Astrocyte (in vitro differentiated cells and primary cell): ENCODE measurements around the gene MAST1. TPM values are rescaled to one million over a fixed set of nuclear protein-coding genes. Genes with fewer than 3 reads are reported as not detected.
"Not testable (repeated sequence)": the region's sequence is repeated elsewhere in the genome, so short reads cannot be mapped to it uniquely, and the experiment has no call there.

Experiments
- DNase-seq: peaks from one replicate; pipeline ENCODE4 v3.0.0-alpha.2; 2010; ENCODE audit warnings: low read depth
- FAIRE-seq: peaks from 2 replicates; lab custom pipeline; 2011; peaks lifted over from hg19 to GRCh38; lab: Jason Lieb, UNC
- H2AFZ ChIP-seq: 2 replicates; pipeline ENCODE4 v1.6.0; 2012; ENCODE audit warnings: low read depth, low read length, inconsistent platforms
- H3K27ac ChIP-seq: 2 replicates; pipeline ENCODE4 v1.5.1; 2011; ENCODE audit warnings: low read depth, low read length, inconsistent platforms
- H3K27me3 ChIP-seq: 2 replicates; pipeline ENCODE4 v1.6.0; 2011; ENCODE audit warnings: low read length, inconsistent platforms; ENCODE audit not compliant: insufficient read depth
- H3K36me3 ChIP-seq: 2 replicates; pipeline ENCODE4 v1.5.1; 2011; ENCODE audit warnings: low read length, inconsistent platforms; ENCODE audit not compliant: insufficient read depth
- H3K4me1 ChIP-seq: 2 replicates; pipeline ENCODE4 v1.5.1; 2011; ENCODE audit warnings: low read length, inconsistent platforms; ENCODE audit not compliant: insufficient read depth
- H3K4me2 ChIP-seq: 2 replicates; pipeline ENCODE4 v1.6.0; 2012; ENCODE audit warnings: low read length, inconsistent platforms
- H3K4me3 ChIP-seq: 2 replicates; pipeline ENCODE4 v1.5.1; 2011; ENCODE audit warnings: low read depth, mild to moderate bottlenecking, low read length, inconsistent platforms; ENCODE audit not compliant: insufficient read depth
- H3K79me2 ChIP-seq: 2 replicates; pipeline ENCODE4 v1.6.0; 2012; ENCODE audit warnings: mild to moderate bottlenecking, low read length, inconsistent platforms; ENCODE audit not compliant: insufficient read depth
- H3K9ac ChIP-seq: 2 replicates; pipeline ENCODE4 v1.6.0; 2012; ENCODE audit warnings: mild to moderate bottlenecking, low read length, inconsistent platforms
- H3K9me3 ChIP-seq: 2 replicates; pipeline ENCODE4 v1.5.1; 2012; ENCODE audit warnings: low read depth, mild to moderate bottlenecking, low read length, inconsistent platforms; ENCODE audit not compliant: insufficient read depth
- H4K20me1 ChIP-seq: 2 replicates; pipeline ENCODE4 v1.6.0; 2012; ENCODE audit warnings: low read length, inconsistent platforms; ENCODE audit not compliant: insufficient read depth
- H3K27ac Mint-ChIP-seq: one replicate; pipeline ENCODE4 v1.8.0; 2021; ENCODE audit warnings: mild to moderate bottlenecking, mixed read lengths; ENCODE audit not compliant: unreplicated experiment
- H3K27me3 Mint-ChIP-seq: one replicate; pipeline ENCODE4 v1.8.0; 2021; ENCODE audit warnings: low read depth, mixed read lengths; ENCODE audit not compliant: unreplicated experiment
- H3K36me3 Mint-ChIP-seq: one replicate; pipeline ENCODE4 v1.8.0; 2021; ENCODE audit warnings: low read depth, mixed read lengths; ENCODE audit not compliant: unreplicated experiment
- H3K4me1 Mint-ChIP-seq: one replicate; pipeline ENCODE4 v1.8.0; 2021; ENCODE audit warnings: low read depth, mixed read lengths; ENCODE audit not compliant: unreplicated experiment
- H3K4me3 Mint-ChIP-seq: one replicate; pipeline ENCODE4 v1.8.0; 2021; ENCODE audit warnings: mild to moderate bottlenecking, moderate library complexity, mixed read lengths; ENCODE audit not compliant: unreplicated experiment
- H3K9me3 Mint-ChIP-seq: one replicate; pipeline ENCODE4 v1.8.0; 2021; ENCODE audit warnings: mild to moderate bottlenecking, mixed read lengths; ENCODE audit not compliant: unreplicated experiment
- EZH2 ChIP-seq: IDR thresholded peaks from 2 replicates; pipeline ENCODE4 v1.6.1; 2012; ENCODE audit warnings: mild to moderate bottlenecking, low read length, inconsistent platforms; ENCODE audit not compliant: insufficient read depth
- total RNA-seq: library from RNA; stranded (reverse); gene quantifications from 2 replicates; pipeline ENCODE4 v1.2.1, GENCODE V29; 2021
- TF ChIP-seq, protein P1 (sequence below): IDR thresholded peaks from 2 replicates; pipeline ENCODE4 v1.5.1; 2011; ENCODE audit warnings: low read depth, mild to moderate bottlenecking, inconsistent platforms, low read length, moderate library complexity; ENCODE audit not compliant: insufficient read depth

Gene MAST1
- total RNA-seq, 1 donor from 2014 or later = 5.4 TPM

DNA sequence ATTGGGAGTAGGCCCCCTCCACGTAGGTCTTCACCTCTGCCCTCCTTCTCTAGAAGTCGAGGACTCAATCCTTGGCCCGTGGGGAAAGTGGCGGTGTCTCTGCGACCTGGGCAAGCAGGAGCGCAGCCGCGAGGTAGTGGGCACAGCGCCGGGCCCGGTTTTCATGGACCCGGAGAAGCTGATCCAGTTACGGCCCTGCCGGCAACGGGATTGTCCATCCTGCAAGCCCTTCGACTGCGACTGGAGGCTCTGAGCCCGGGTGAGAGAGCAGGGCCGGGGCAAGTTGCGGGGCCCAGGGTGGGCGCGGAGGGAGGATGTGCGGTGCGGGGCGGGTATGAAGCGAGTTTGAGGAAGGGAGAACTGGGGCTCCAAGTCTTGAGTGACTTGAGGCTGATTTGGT lies 34.3 kb upstream of the MAST1 start:
- Histone ChIP-seq H3K4me3 (no peak overlapping the region), H3K4me2 (no peak overlapping the region), H3K36me3 (no peaks in the 10 kb centered on the region), H3K9ac (no peak overlapping the region), H4K20me1 (peaks cover 11% of the 10 kb centered on the region), H2AFZ (no peak overlapping the region), H3K4me1 (peaks cover 32% of the 10 kb centered on the region), H3K27me3 (no peaks in the 10 kb centered on the region), H3K79me2 (peaks cover 20% of the 10 kb centered on the region), H3K27ac (no peak overlapping the region), H3K9me3 (no peaks in the 10 kb centered on the region)
- FAIRE-seq (no peak), DNase-seq (no peak)
- Mint-ChIP-seq H3K4me1 (no peaks in the 10 kb centered on the region), H3K4me3 (no peak overlapping the region), H3K36me3 (no peaks in the 10 kb centered on the region), H3K9me3 (no peaks in the 10 kb centered on the region), H3K27me3 (peaks cover 7% of the 10 kb centered on the region), H3K27ac (peak overlapping the region; percentile 58)
- TF ChIP-seq EZH2 = no peak

DNA sequence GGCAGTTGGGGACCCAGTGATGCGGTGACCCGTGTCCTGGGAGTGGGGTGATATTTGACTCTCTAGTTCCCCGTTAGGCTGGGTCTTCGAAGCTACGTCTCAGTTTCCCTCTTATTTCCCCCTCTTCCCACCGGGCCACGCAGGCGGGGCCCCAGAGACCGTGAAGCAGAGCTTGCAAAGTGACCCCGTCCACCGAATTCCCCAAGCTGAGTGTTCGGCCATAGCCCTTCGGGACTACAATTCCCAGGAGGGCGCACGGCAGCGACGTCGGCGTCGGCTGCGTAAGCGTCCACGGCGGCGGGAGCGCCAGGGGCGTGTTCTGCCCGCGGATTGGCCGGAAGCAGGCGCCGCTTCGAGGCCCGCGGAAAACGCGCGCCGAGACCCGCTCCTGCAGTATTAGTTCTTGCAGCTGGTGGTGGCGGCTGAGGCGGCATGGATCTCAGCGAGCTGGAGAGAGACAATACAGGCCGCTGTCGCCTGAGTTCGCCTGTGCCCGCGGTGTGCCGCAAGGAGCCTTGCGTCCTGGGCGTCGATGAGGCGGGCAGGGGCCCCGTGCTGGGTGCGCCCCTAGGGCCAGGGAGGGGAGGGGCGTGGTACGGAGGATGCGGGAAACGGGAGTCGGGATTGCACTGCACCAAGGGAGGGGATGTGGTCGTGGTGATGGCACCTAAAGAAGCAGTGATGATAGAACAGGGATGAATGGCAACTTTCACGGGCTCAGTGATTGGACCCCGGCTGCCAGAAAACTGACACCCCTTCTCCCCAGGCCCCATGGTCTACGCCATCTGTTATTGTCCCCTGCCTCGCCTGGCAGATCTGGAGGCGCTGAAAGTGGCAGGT lies 31.9 kb upstream of the MAST1 start, which contains the start of gene RNASEH2A:
Gene RNASEH2A, plus strand, starts transcription at position 343 of the 840 bp plus-strand sequence. Its CDS starts 90 bp downstream, at position 433.
- Histone ChIP-seq H4K20me1 (no peaks in the 10 kb centered on the region), H3K4me3 (peak within 1 kb of the TSS; percentile 75), H3K9me3 (no peaks in the 10 kb centered on the region), H3K27ac (peak within 1 kb of the TSS; percentile 34), H2AFZ (peak within 1 kb of the TSS; percentile 98), H3K27me3 (no peaks in the 10 kb centered on the region), H3K4me2 (peak within 1 kb of the TSS; percentile 97), H3K36me3 (no peaks in the 10 kb centered on the region), H3K4me1 (peaks cover 21% of the 10 kb centered on the region), H3K9ac (peak within 1 kb of the TSS; percentile 78), H3K79me2 (peaks cover 10% of the 10 kb centered on the region)
- H3K27ac Mint-ChIP-seq = peak within 1 kb of the TSS; percentile 92
- peak; percentile 80 for DNase-seq
- H3K36me3 Mint-ChIP-seq = no peaks in the 10 kb centered on the region
- H3K4me3 Mint-ChIP-seq = peak within 1 kb of the TSS; percentile 90
- no peaks in the 10 kb centered on the region for H3K4me1 Mint-ChIP-seq
- FAIRE-seq = no peak
- no peaks in the 10 kb centered on the region for H3K9me3 Mint-ChIP-seq
- peaks cover 7% of the 10 kb centered on the region for H3K27me3 Mint-ChIP-seq
- TF ChIP-seq, protein P1, sequence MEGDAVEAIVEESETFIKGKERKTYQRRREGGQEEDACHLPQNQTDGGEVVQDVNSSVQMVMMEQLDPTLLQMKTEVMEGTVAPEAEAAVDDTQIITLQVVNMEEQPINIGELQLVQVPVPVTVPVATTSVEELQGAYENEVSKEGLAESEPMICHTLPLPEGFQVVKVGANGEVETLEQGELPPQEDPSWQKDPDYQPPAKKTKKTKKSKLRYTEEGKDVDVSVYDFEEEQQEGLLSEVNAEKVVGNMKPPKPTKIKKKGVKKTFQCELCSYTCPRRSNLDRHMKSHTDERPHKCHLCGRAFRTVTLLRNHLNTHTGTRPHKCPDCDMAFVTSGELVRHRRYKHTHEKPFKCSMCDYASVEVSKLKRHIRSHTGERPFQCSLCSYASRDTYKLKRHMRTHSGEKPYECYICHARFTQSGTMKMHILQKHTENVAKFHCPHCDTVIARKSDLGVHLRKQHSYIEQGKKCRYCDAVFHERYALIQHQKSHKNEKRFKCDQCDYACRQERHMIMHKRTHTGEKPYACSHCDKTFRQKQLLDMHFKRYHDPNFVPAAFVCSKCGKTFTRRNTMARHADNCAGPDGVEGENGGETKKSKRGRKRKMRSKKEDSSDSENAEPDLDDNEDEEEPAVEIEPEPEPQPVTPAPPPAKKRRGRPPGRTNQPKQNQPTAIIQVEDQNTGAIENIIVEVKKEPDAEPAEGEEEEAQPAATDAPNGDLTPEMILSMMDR = no peak
- no peak for TF ChIP-seq EZH2

DNA sequence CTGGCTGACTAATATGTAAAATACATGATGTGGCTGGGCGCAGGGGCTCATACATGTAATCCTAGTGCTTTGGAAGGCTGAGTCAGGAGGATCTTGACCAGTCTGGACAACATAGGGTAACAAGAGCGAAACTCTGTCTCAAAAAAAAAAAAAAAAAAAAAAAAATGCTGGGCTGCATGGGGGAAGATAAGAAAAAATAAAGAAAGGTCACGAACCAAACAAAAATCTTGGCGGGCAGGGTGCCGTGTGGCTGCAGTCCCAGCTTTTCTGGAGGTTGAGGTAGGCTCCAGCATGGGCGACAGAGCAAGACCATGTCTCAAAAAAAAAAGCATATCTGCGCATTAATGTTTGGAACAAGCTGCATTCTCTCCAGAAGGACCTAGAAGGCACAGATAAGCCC lies 23.2 kb upstream of the MAST1 start:
- no peak overlapping the region for H3K4me2 ChIP-seq
- H3K4me1 ChIP-seq = no peaks in the 10 kb centered on the region
- H2AFZ ChIP-seq = no peak overlapping the region
- H3K4me3 Mint-ChIP-seq = no peak overlapping the region
- peaks cover 2% of the 10 kb centered on the region for H3K36me3 Mint-ChIP-seq
- FAIRE-seq = no peak
- H3K4me1 Mint-ChIP-seq = no peaks in the 10 kb centered on the region
- TF ChIP-seq, protein P1 = no peak
- TF ChIP-seq EZH2 = no peak
- no peak overlapping the region for H3K9ac ChIP-seq
- H3K27me3 ChIP-seq = no peaks in the 10 kb centered on the region
- no peaks in the 10 kb centered on the region for H3K36me3 ChIP-seq
- H3K4me3 ChIP-seq = no peak overlapping the region
- no peak for DNase-seq
- H3K27me3 Mint-ChIP-seq = peaks cover 1% of the 10 kb centered on the region
- H4K20me1 ChIP-seq = no peaks in the 10 kb centered on the region
- no peaks in the 10 kb centered on the region for H3K9me3 ChIP-seq
- no peaks in the 10 kb centered on the region for H3K79me2 ChIP-seq
- H3K27ac Mint-ChIP-seq = no peak overlapping the region
- H3K9me3 Mint-ChIP-seq = no peaks in the 10 kb centered on the region
- H3K27ac ChIP-seq = no peak overlapping the region

DNA sequence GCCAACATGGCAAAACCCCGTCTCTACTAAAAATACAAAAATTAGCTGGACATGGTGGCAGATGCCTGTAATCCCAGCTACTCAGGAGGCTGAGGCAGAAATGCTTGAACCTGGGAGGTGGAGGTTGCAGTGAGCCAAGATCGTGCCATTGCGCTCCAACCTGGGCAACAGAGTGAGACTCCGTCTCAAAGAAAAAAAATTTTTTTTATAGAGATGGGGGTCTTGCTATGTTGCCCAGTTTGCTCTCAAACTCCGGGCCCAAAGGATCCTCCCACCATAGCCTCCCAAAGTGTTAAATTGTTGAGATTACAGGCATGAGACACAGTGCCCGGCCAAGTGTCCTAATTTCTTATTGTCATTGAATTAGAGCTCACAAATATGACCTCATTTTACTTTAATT lies 21.1 kb upstream of the MAST1 start:
- not testable (repeated sequence) for H3K27me3 ChIP-seq, H3K36me3 Mint-ChIP-seq, H3K4me3 ChIP-seq, H4K20me1 ChIP-seq, DNase-seq, FAIRE-seq, H2AFZ ChIP-seq, H3K9me3 ChIP-seq, H3K9me3 Mint-ChIP-seq, H3K9ac ChIP-seq, H3K4me1 ChIP-seq, H3K4me1 Mint-ChIP-seq, H3K27ac ChIP-seq, H3K36me3 ChIP-seq, H3K27me3 Mint-ChIP-seq, H3K79me2 ChIP-seq, H3K4me2 ChIP-seq, H3K4me3 Mint-ChIP-seq
- H3K27ac Mint-ChIP-seq = peak overlapping the region; percentile 50
